Measurements from ENCODE around the gene KCNK10. TPM values are rescaled to one million over a fixed set of nuclear protein-coding genes. Genes with fewer than 3 reads are reported as not detected.

The KCNK10 gene
- total and polyA plus RNA-seq, 2 donors from 2014 or later, result 0.54 to 1.1 TPM

- TF ChIP-seq CTCF (IDR thresholded peaks at IDR 0.05; ENCODE audit: borderline replicate concordance, extremely low read depth, insufficient read depth), result no peak
- Histone ChIP-seq H3K9ac (ENCODE audit: low read length in 3 of 3) (no peak overlapping the region), H3K36me3 (ENCODE audit: control insufficient read depth in 2 of 3, insufficient read depth in 3 of 3, low read length in 3 of 3) (no peaks in the 10 kb centered on the region), H3K27me3 (ENCODE audit: control insufficient read depth, insufficient read depth, low read length) (no peaks in the 10 kb centered on the region), H3K27ac (ENCODE audit: low read depth in 2 of 2, low read length in 2 of 2) (no peak overlapping the region), H3K4me3 (ENCODE audit: low read length in 3 of 3) (no peak overlapping the region), H3K9me3 (ENCODE audit: control insufficient read depth in 2 of 3, insufficient read depth in 1 of 3, low read length in 3 of 3) (no peaks in the 10 kb centered on the region), H3K4me1 (ENCODE audit: control insufficient read depth in 2 of 3, insufficient read depth in 2 of 3, low read depth in 1 of 3, low read length in 3 of 3) (peaks cover 0 to 5% (median 4%) of the 10 kb centered on the region in 3 donors)
- intact Hi-C loops (cut with DNase I), result no loop called here
- FAIRE-seq (no peak), DNase-seq (no peak)
These were observed 138.1 kb downstream of the KCNK10 start for GRCh38 chr14:88184956-88185355.

DNA sequence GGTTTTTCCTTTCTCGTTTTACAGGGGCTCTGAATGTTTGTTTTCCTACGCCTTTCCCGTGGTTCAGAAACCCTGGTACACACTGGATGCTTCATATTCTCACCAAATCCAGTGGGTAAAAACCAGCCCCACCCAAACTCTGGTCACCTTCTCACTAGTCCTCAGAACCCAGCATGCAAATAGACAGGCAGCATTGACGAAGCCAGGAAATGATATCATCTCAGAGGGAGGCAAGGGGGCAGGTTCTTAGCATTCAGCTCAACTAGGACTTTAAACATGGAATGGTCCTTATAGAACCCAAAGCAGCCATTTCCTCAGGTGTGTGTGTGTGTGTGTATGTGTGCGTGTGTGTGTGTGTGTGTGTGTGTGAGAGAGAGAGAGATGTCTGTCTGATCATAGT lies 142.0 kb downstream of the KCNK10 start:
- Histone ChIP-seq H3K9me3 (ENCODE audit: control insufficient read depth in 2 of 3, insufficient read depth in 1 of 3, low read length in 3 of 3) (no peaks in the 10 kb centered on the region), H3K27ac (ENCODE audit: low read depth in 2 of 2, low read length in 2 of 2) (no peak overlapping the region)
- intact Hi-C loops (cut with DNase I), result no loop called here

DNA sequence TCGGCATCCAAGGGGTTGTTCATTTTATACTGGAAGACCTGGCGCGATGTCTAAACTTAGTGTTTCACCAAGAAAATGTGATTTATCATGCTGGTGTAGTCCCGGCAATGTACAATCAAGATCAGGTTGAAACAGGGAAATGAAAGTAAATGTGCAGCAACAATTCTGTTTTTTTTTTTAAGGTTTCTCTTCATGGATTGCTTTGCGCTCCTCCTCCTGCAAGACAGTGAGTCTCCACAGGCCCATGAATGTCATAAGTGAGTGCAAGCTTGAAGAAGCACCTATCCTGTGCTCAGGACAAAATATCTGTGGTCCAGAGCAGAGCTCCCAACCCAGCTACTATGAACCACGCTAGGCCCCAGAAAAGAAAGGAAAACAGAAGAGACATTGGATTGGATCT lies 143.4 kb downstream of the KCNK10 start:
- no peaks in the 10 kb centered on the region for H3K4me1 ChIP-seq (ENCODE audit: control insufficient read depth in 2 of 3, insufficient read depth in 2 of 3, low read depth in 1 of 3, low read length in 3 of 3)
- H3K9ac ChIP-seq (ENCODE audit: low read length in 3 of 3), result no peak overlapping the region
- FAIRE-seq (no peak), DNase-seq (no peak)
- no peaks in the 10 kb centered on the region for H3K27me3 ChIP-seq (ENCODE audit: control insufficient read depth, insufficient read depth, low read length)
- no peak overlapping the region for H3K27ac ChIP-seq (ENCODE audit: low read depth in 2 of 2, low read length in 2 of 2)
- intact Hi-C loops (cut with DNase I), result no loop called here
- TF ChIP-seq CTCF (IDR thresholded peaks at IDR 0.05; ENCODE audit: borderline replicate concordance, extremely low read depth, insufficient read depth), result no peak
- H3K4me3 ChIP-seq (ENCODE audit: low read length in 3 of 3), result no peak overlapping the region
- no peaks in the 10 kb centered on the region for H3K9me3 ChIP-seq (ENCODE audit: control insufficient read depth in 2 of 3, insufficient read depth in 1 of 3, low read length in 3 of 3)
- H3K36me3 ChIP-seq (ENCODE audit: control insufficient read depth in 2 of 3, insufficient read depth in 3 of 3, low read length in 3 of 3), result no peaks in the 10 kb centered on the region

More for the DNA sequence above, 142.0 kb downstream of the KCNK10 start:
- DNase-seq (no peak), FAIRE-seq (no peak)
- Histone ChIP-seq H3K4me1 (ENCODE audit: control insufficient read depth in 2 of 3, insufficient read depth in 2 of 3, low read depth in 1 of 3, low read length in 3 of 3) (no peaks in the 10 kb centered on the region), H3K4me3 (ENCODE audit: low read length in 3 of 3) (no peak overlapping the region), H3K27me3 (ENCODE audit: control insufficient read depth, insufficient read depth, low read length) (no peaks in the 10 kb centered on the region), H3K9ac (ENCODE audit: low read length in 3 of 3) (no peak overlapping the region), H3K36me3 (ENCODE audit: control insufficient read depth in 2 of 3, insufficient read depth in 3 of 3, low read length in 3 of 3) (no peaks in the 10 kb centered on the region)
- no peak for TF ChIP-seq CTCF (IDR thresholded peaks at IDR 0.05; ENCODE audit: borderline replicate concordance, extremely low read depth, insufficient read depth)

- intact Hi-C loops (cut with DNase I), result no loop called here
- no peaks in the 10 kb centered on the region for H3K27me3 ChIP-seq (ENCODE audit: control insufficient read depth, insufficient read depth, low read length)
- no peaks in the 10 kb centered on the region for H3K4me1 ChIP-seq (ENCODE audit: control insufficient read depth in 2 of 3, insufficient read depth in 2 of 3, low read depth in 1 of 3, low read length in 3 of 3)
- no peak overlapping the region for H3K27ac ChIP-seq (ENCODE audit: low read depth in 2 of 2, low read length in 2 of 2)
- TF ChIP-seq CTCF (IDR thresholded peaks at IDR 0.05; ENCODE audit: borderline replicate concordance, extremely low read depth, insufficient read depth), result no peak
- DNase-seq (no peak), FAIRE-seq (no peak)
- H3K4me3 ChIP-seq (ENCODE audit: low read length in 3 of 3), result no peak overlapping the region
- no peaks in the 10 kb centered on the region for H3K9me3 ChIP-seq (ENCODE audit: control insufficient read depth in 2 of 3, insufficient read depth in 1 of 3, low read length in 3 of 3)
- H3K9ac ChIP-seq (ENCODE audit: low read length in 3 of 3), result no peak overlapping the region
- no peaks in the 10 kb centered on the region for H3K36me3 ChIP-seq (ENCODE audit: control insufficient read depth in 2 of 3, insufficient read depth in 3 of 3, low read length in 3 of 3)
These were observed 152.7 kb downstream of the KCNK10 start for GRCh38 chr14:88170333-88170732.

Data from kidney (tissue), 14 donors.